ENCODE measurements around the gene ANKRD63.

GRCh38 chr15:40242213-40242599 is 40.7 kb downstream of the ANKRD63 start:
- TF ChIP-seq YY1 (IDR thresholded peaks at IDR 0.05) (no peak), EGR1 (IDR thresholded peaks at IDR 0.05; ENCODE audit: low read depth in 2 of 2) (no peak), REST (IDR thresholded peaks at IDR 0.05) (no peak), HNF4G (IDR thresholded peaks at IDR 0.05) (no peak), CTCF (IDR thresholded peaks at IDR 0.05; ENCODE audit: low read depth, low read length, missing input control) (no peak), FOXA2 (IDR thresholded peaks at IDR 0.05) (no peak), HNF4A (conservative IDR thresholded peaks at IDR 0.05) (no peak), RAD21 (IDR thresholded peaks at IDR 0.05) (no peak)
